GM12874 (cell line): Measurements from ENCODE around the gene RNF126.

Source experiments
- TF ChIP-seq, protein P1 (sequence below): IDR thresholded peaks from 2 replicates; pipeline ENCODE4 v1.5.1; 2011; ENCODE audit warnings: low read depth, mild to moderate bottlenecking, control low read depth, low read length, moderate library complexity; ENCODE audit not compliant: insufficient read depth

The RNF126 gene

DNA sequence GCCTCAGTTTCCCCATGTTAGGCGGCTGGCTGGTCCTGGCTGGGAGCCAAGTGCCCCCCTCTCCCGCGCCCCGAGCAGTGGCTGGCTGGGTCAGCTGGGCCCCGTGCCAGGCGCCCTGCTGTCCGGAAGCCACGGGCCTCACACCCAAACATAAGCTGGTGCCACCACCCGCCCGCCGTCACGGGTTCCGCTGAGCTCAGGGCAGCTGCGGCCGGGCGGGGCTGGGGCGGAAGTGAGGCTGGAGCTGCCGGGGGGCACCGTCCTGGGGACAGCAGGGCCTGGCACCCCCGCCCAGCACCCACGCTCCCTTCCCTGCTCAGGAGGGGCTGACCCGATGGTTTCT is 54.0 kb downstream of the RNF126 start:
- TF ChIP-seq, protein P1, sequence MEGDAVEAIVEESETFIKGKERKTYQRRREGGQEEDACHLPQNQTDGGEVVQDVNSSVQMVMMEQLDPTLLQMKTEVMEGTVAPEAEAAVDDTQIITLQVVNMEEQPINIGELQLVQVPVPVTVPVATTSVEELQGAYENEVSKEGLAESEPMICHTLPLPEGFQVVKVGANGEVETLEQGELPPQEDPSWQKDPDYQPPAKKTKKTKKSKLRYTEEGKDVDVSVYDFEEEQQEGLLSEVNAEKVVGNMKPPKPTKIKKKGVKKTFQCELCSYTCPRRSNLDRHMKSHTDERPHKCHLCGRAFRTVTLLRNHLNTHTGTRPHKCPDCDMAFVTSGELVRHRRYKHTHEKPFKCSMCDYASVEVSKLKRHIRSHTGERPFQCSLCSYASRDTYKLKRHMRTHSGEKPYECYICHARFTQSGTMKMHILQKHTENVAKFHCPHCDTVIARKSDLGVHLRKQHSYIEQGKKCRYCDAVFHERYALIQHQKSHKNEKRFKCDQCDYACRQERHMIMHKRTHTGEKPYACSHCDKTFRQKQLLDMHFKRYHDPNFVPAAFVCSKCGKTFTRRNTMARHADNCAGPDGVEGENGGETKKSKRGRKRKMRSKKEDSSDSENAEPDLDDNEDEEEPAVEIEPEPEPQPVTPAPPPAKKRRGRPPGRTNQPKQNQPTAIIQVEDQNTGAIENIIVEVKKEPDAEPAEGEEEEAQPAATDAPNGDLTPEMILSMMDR: no peak

DNA sequence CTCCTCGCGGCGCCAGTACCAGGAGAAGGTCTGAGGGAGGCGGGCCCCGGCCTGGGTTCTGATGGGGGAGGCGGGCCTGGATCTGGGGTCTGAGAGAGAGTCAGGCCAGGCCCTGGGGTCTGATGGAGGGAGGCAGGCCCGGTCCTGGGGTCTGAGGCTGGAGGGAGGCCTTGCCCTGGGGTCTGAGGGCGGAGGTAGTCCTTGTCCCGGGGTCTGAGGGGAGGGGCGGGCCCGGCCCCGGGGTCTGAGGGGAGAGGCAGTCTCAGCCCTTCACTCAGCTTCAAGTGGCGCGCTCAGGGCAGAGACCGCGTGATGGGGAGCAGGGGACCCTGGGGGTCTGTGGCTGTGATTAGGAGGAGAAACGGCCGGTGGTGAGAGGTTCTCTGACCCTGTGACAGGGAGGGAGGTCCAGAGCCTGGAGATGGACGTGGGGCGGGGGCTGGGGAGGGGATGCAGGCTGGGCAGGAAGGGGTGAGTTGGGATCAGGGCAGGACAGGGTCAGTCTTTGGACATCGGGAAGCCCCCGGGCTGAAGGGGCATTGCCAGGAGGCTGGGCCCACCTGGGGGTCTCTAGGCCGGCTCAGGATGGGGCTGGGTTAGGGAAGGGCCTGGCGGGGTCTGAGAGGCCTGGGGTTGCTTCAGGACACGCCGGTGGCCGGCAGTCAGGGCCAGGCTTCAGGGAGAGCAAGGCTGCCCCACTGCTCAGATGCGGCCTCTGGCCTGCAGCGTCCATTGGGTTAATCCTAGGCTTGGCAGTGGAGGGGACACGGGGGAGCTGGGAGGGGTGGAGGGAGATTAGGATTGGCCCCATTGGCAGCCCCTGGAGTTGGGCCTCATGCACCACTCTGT is 54.6 kb downstream of the RNF126 start:
- TF ChIP-seq, protein P1: no peak

DNA sequence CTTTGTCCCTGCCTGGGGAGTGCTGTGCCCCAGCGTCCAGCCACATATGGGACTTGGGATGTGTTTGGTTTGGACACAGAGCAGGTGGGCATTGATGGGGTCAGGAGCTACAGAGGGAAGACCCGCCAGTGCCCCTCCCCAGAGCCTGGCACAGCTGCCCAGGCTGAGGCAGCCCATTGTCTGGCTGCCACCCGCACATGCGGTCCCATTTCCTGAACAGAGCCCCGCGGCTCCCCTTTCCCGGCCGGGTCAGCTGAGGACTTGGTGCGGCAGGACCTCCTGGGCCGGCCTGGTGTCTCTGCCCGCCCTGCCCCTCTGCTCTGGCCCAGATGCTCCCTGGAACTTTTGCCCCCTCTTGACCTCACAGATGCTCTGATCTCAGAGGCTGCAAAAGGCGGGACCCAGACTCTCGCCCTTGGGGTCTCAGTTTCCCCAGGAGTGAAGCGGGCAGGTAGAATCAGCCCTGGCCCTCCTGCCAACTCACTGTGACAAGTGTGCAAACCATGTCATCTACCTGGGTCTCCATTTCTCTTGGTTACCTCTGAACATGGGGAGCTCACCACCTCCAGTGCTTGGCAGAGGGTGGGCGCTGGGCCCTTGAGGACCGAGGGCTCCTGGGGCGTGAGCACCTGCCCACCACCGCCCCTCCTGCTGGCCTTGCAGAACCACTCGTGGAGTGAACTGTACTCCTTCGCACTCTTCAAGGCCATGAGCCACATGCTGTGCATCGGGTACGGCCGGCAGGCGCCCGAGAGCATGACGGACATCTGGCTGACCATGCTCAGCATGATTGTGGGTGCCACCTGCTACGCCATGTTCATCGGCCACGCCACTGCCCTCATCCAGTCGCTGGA is 55.5 kb downstream of the RNF126 start:
- TF ChIP-seq, protein P1: no peak

DNA sequence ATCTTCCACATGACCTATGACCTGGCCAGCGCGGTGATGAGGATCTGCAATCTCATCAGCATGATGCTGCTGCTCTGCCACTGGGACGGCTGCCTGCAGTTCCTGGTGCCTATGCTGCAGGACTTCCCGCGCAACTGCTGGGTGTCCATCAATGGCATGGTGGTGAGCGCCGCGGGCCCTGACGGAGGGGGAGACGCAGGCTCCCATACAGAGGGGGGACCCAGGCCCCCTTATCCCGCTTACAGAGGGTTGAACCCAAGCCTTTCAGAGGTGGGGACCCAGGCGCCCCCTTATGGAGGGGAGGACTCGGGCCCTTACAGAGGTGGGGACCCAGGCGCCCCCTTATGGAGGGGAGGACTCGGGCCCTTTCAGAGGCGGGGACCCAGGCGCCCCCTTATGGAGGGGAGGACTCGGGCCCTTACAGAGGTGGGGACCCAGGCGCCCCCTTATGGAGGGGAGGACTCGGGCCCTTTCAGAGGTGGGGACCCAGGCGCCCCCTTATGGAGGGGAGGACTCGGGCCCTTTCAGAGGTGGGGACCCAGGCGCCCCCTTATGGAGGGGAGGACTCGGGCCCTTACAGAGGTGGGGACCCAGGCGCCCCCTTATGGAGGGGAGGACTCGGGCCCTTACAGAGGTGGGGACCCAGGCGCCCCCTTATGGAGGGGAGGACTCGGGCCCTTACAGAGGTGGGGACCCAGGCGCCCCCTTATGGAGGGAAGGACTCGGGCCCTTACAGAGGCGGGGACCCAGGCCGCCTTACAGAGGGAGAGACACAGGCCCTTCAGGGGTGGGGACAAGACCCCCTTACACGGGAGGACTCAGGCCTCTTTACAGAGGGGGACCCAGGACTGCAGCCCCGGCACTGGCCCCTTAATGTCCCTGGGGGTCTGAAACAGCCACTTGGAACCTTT is 57.7 kb downstream of the RNF126 start:
- TF ChIP-seq, protein P1: peak; percentile 13; the same call in 1 of the 2 replicates

DNA sequence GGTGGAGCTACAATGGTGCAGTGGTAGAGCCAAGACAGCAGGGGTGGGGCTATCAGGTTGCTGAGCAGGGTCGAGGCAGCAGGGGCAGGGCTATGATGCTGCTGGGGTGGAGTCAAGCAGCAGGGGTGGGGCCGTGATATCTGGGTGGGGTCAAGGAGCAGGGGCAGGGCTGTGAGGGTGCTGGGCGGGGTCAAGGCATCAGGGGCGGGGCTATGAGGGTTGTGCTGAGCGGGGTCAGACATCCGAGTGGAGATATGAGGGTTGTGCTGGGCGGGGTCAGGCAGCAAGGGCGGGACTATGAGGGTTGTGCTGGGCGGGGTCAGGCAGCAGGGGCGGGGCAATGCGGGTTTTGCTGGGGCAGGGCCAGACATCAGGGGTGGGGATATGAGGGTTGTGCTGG is 58.7 kb downstream of the RNF126 start:
- TF ChIP-seq, protein P1: no peak

DNA sequence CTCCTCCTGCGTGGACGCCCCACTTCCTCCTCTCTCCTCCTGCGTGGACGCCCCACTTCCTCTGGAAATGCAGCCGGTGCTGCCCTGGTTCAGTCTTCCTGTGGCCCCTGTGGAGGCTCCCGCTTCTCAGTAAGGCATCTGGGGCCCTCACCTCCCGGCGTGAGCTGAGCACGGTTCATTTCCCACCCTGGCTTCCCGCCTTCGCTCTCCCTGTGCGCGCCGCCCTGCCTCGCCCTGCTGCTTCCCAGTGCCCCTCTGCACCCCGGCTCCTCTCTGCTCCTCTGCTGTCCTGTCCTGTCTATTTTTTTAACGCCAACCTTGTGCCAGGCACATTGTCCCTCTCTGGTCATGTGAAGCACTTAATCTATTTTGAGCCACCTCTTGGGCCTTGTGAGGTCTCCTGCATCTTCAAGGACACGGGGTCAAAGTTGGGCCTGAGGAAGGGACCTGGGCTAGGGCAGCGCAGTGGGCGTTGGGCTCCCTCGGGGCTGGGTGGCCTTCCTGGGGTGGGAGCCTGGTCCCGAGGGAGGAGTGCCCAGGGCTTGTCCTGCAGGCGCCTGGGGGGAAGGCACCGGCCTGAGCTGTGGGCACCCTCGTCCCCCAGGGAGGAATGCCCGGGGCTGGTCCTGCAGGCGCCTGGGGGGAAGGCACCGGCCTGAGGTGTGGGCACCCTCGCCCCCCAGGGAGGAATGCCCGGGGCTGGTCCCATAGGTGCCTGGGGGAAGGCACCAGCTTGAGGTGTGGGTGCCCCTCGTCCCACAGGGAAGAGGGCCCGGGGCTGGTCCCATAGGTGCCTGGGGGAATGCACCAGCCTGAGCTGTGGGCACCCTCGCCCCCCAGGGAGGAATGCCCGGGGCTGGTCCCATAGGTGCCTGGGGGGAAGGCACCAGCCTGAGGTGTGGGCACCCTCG is 60.4 kb downstream of the RNF126 start:
- TF ChIP-seq, protein P1: no peak
